ENCODE data around the gene MUC21.

Gene MUC21

GRCh38 chr6:31025595-31025994 is 42.1 kb downstream of the MUC21 start:
- Histone ChIP-seq H3K36me3 (no peaks in the 10 kb centered on the region), H3K27me3 (peaks cover 0 to 38% of the 10 kb centered on the region in 2 donors), H3K4me1 (no peaks in the 10 kb centered on the region), H3K27ac (no peak overlapping the region), H3K4me3 (no peak overlapping the region), H3K9me3 (no peaks in the 10 kb centered on the region)
- intact Hi-C loops (cut with DNase I; ENCODE audit: low total_unique reads): no loop called here
- TF ChIP-seq, protein P1, sequence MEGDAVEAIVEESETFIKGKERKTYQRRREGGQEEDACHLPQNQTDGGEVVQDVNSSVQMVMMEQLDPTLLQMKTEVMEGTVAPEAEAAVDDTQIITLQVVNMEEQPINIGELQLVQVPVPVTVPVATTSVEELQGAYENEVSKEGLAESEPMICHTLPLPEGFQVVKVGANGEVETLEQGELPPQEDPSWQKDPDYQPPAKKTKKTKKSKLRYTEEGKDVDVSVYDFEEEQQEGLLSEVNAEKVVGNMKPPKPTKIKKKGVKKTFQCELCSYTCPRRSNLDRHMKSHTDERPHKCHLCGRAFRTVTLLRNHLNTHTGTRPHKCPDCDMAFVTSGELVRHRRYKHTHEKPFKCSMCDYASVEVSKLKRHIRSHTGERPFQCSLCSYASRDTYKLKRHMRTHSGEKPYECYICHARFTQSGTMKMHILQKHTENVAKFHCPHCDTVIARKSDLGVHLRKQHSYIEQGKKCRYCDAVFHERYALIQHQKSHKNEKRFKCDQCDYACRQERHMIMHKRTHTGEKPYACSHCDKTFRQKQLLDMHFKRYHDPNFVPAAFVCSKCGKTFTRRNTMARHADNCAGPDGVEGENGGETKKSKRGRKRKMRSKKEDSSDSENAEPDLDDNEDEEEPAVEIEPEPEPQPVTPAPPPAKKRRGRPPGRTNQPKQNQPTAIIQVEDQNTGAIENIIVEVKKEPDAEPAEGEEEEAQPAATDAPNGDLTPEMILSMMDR (IDR thresholded peaks at IDR 0.05): no peak
- DNase-seq: no peak

DNA sequence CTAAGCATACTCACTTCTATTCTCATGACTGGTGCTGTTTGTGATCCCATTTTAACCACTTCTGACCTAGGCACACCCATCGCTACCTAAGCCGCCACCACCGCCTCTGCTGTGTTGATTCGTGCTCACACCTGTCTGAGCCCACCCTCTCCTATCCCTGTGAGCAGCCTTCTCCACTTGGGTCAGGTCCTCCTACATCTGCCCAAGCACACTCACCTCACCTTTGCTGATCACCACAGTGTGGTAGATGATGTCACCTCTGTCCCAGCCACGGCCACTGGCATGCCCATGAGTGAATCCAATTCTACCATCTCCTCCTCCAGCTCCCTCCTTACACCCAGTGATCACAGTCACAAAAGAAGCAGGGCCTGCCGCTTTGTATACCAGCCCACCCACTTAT is 47.6 kb downstream of the MUC21 start:
- no peak overlapping the region for H3K4me3 ChIP-seq
- H3K27me3 ChIP-seq: peaks cover 0 to 26% of the 10 kb centered on the region in 2 donors
- intact Hi-C loops (cut with DNase I; ENCODE audit: low total_unique reads): no loop called here
- no peak for DNase-seq
- H3K9me3 ChIP-seq: no peaks in the 10 kb centered on the region
- H3K36me3 ChIP-seq: no peaks in the 10 kb centered on the region
- TF ChIP-seq, protein P1 (IDR thresholded peaks at IDR 0.05): no peak
- H3K4me1 ChIP-seq: no peaks in the 10 kb centered on the region
- no peak overlapping the region for H3K27ac ChIP-seq

- TF ChIP-seq, protein P1 (IDR thresholded peaks at IDR 0.05): no peak
- Histone ChIP-seq H3K4me3 (no peak overlapping the region), H3K27ac (no peak overlapping the region), H3K4me1 (no peaks in the 10 kb centered on the region), H3K9me3 (no peaks in the 10 kb centered on the region), H3K27me3 (peaks cover 0 to 18% of the 10 kb centered on the region in 2 donors), H3K36me3 (no peaks in the 10 kb centered on the region)
- DNase-seq: no peak
- intact Hi-C loops (cut with DNase I; ENCODE audit: low total_unique reads): no loop called here
These were observed 49.6 kb downstream of the MUC21 start for GRCh38 chr6:31033075-31033474.

GRCh38 chr6:31035862-31036497 is 52.5 kb downstream of the MUC21 start:
- Histone ChIP-seq H3K9me3 (no peaks in the 10 kb centered on the region), H3K36me3 (no peaks in the 10 kb centered on the region), H3K27ac (no peak overlapping the region), H3K27me3 (no peaks in the 10 kb centered on the region), H3K4me3 (no peak overlapping the region), H3K4me1 (no peaks in the 10 kb centered on the region)
- no peak for DNase-seq
- intact Hi-C loops (cut with DNase I; ENCODE audit: low total_unique reads): no loop called here
- TF ChIP-seq, protein P1 (IDR thresholded peaks at IDR 0.05): no peak

GRCh38 chr6:31037169-31037568 is 53.7 kb downstream of the MUC21 start:
- no peak overlapping the region for H3K4me3 ChIP-seq
- H3K4me1 ChIP-seq: no peaks in the 10 kb centered on the region
- no peaks in the 10 kb centered on the region for H3K9me3 ChIP-seq
- intact Hi-C loops (cut with DNase I; ENCODE audit: low total_unique reads): no loop called here
- H3K27me3 ChIP-seq: peaks cover 0 to 2% of the 10 kb centered on the region in 2 donors
- H3K36me3 ChIP-seq: no peaks in the 10 kb centered on the region
- no peak overlapping the region for H3K27ac ChIP-seq
- DNase-seq: peak in 1 of 2 donors; percentile 24
- TF ChIP-seq, protein P1 (IDR thresholded peaks at IDR 0.05): no peak

DNA sequence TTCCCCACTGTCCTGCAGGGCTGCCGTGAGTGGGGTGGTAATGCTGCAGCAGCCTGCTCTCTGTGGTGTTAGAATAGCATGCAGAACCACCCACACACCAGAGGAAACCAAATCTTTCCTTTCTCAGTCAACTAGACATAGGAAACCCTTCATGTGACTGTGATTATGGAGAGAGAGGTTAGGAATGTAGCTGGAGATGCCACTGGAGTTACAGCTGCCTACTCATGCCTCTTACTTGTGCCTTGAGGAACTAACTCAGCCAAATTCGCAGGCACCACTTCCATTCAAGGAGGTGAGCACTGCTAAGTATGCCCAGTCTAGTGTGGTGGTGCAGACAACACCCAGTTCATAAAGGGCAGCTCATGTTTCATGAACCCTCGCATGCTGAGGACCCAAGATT is 54.2 kb downstream of the MUC21 start:
- H3K4me3 ChIP-seq: no peak overlapping the region
- no peaks in the 10 kb centered on the region for H3K4me1 ChIP-seq
- H3K27ac ChIP-seq: no peak overlapping the region
- H3K36me3 ChIP-seq: no peaks in the 10 kb centered on the region
- peaks cover 0 to 2% of the 10 kb centered on the region in 2 donors for H3K27me3 ChIP-seq
- intact Hi-C loops (cut with DNase I; ENCODE audit: low total_unique reads): no loop called here
- no peak for DNase-seq
- TF ChIP-seq, protein P1 (IDR thresholded peaks at IDR 0.05): no peak
- no peaks in the 10 kb centered on the region for H3K9me3 ChIP-seq
